Measurements from ENCODE around the gene ANKFN1.

The ANKFN1 gene

DNA sequence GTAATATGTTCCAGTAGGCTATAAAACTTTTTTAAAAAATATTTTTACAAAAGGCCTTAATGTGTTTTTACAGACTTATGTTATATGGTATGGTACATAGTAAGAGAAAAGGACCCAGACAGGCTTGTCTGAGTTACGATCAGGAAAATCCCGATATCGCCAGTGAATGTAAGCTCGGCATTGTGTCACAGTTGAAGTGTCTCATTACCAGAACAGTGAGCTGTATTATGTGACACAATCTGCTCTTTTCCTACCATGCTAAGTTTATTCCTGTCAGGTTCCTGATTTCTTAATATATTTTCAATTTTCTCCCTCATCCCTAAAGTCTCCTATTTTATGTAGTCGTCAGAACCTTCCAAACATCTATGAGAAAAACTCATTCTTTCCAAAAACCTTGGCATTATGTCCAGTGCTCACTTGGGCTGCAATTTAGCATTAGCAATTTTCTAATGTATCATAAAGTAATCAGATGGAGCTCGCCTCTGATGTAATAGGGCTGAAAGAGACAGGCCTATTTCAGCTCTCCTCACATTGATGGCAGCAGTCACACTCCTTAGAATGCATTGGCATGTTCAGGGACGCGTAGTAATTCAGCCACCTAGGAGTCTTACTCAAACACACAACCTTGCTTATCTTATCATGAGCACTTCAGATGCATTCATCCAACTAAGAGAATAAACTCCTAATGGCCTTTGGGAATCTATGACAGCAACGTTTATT, 292.6 kb downstream of the ANKFN1 start:
- ChIA-PET POLR2A (no interaction called here), CTCF (no interaction called here)
- H3K9me3 ChIP-seq (ENCODE audit: control extremely low read depth in 1 of 5, control insufficient read depth in 4 of 5, insufficient read depth in 2 of 5, low read depth in 1 of 5, low read length in 4 of 5), result no peaks in the 10 kb centered on the region
- WGBS (ENCODE audit: insufficient coverage), result 97% methylated on average over 8 of the region's 9 CpGs
- H3K27me3 ChIP-seq (replicated peaks in 2 of 5; ENCODE audit: control insufficient read depth in 4 of 5, insufficient read depth in 5 of 5, low read length in 4 of 5), result no peaks in the 10 kb centered on the region
- no peaks in the 10 kb centered on the region for H3K36me3 ChIP-seq (ENCODE audit: control insufficient read depth in 4 of 4, insufficient read depth in 4 of 4, low read length in 3 of 4)
- H3K4me3 ChIP-seq (ENCODE audit: control insufficient read depth in 1 of 7, extremely low read depth in 1 of 7, insufficient read depth in 4 of 7, low read depth in 2 of 7, low read length in 6 of 7), result no peak overlapping the region
- H3K4me1 ChIP-seq (ENCODE audit: control extremely low read depth in 1 of 4, control insufficient read depth in 4 of 4, insufficient read depth in 4 of 4, low read length in 3 of 4), result peaks cover 0 to 6% (median 3%) of the 10 kb centered on the region in 4 experiments
- no peak overlapping the region for H3K27ac ChIP-seq (ENCODE audit: insufficient read depth in 1 of 2, low read depth in 1 of 2, low read length in 2 of 2, poor library complexity in 1 of 2, severe bottlenecking in 2 of 2)
- no peak for DNase-seq

- H3K4me1 ChIP-seq (ENCODE audit: control extremely low read depth in 1 of 4, control insufficient read depth in 4 of 4, insufficient read depth in 4 of 4, low read length in 3 of 4), result peaks cover 0 to 6% (median 3%) of the 10 kb centered on the region in 4 experiments
- ChIA-PET POLR2A (no interaction called here), CTCF (interaction anchor here (0.5 to 1.5 kb wide), 2 partner anchors 158 to 810 kb away, joined by 3 read pairs; no protein-coding TSS in a partner anchor)
- no CpG with 5 or more reads among the region's 1 CpG for WGBS (ENCODE audit: insufficient coverage)
- H3K9me3 ChIP-seq (ENCODE audit: control extremely low read depth in 1 of 5, control insufficient read depth in 4 of 5, insufficient read depth in 2 of 5, low read depth in 1 of 5, low read length in 4 of 5), result no peaks in the 10 kb centered on the region
- no peak overlapping the region for H3K27ac ChIP-seq (ENCODE audit: insufficient read depth in 1 of 2, low read depth in 1 of 2, low read length in 2 of 2, poor library complexity in 1 of 2, severe bottlenecking in 2 of 2)
- H3K36me3 ChIP-seq (ENCODE audit: control insufficient read depth in 4 of 4, insufficient read depth in 4 of 4, low read length in 3 of 4), result no peaks in the 10 kb centered on the region
- no peak overlapping the region for H3K4me3 ChIP-seq (ENCODE audit: control insufficient read depth in 1 of 7, extremely low read depth in 1 of 7, insufficient read depth in 4 of 7, low read depth in 2 of 7, low read length in 6 of 7)
- H3K27me3 ChIP-seq (replicated peaks in 2 of 5; ENCODE audit: control insufficient read depth in 4 of 5, insufficient read depth in 5 of 5, low read length in 4 of 5), result no peaks in the 10 kb centered on the region
- DNase-seq, result no peak
These were observed 293.9 kb downstream of the ANKFN1 start for GRCh38 chr17:56447171-56447570.

DNA sequence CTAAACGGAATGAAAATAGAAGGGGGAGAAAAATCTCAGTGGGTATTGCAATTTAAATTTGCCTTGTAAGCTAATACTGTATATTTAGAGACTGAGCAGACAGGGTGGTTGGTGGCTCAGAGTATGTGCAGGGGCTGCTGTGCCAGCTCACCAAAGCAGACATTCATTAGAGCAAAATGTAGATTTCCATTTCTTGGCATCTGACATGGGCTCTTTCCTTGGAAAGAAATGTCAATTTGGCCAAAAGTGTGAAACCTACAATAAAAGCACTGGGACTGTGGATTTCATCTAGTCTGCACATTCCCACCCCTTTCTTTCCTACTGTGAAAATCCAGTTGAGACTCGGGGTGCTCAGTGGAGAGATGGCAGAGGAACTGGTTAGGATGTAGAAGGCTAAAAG, 295.1 kb downstream of the ANKFN1 start:
- no peaks in the 10 kb centered on the region for H3K27me3 ChIP-seq (replicated peaks in 2 of 5; ENCODE audit: control insufficient read depth in 4 of 5, insufficient read depth in 5 of 5, low read length in 4 of 5)
- H3K4me3 ChIP-seq (ENCODE audit: control insufficient read depth in 1 of 7, extremely low read depth in 1 of 7, insufficient read depth in 4 of 7, low read depth in 2 of 7, low read length in 6 of 7), result no peak overlapping the region
- no peak for DNase-seq
- WGBS (ENCODE audit: insufficient coverage), result 89% methylated on average over 1 of the region's 2 CpGs
- POLR2A ChIA-PET, result no interaction called here
- H3K27ac ChIP-seq (ENCODE audit: insufficient read depth in 1 of 2, low read depth in 1 of 2, low read length in 2 of 2, poor library complexity in 1 of 2, severe bottlenecking in 2 of 2), result no peak overlapping the region
- H3K4me1 ChIP-seq (ENCODE audit: control extremely low read depth in 1 of 4, control insufficient read depth in 4 of 4, insufficient read depth in 4 of 4, low read length in 3 of 4), result peaks cover 0 to 5% (median 1%) of the 10 kb centered on the region in 4 experiments
- no peaks in the 10 kb centered on the region for H3K9me3 ChIP-seq (ENCODE audit: control extremely low read depth in 1 of 5, control insufficient read depth in 4 of 5, insufficient read depth in 2 of 5, low read depth in 1 of 5, low read length in 4 of 5)
- H3K36me3 ChIP-seq (ENCODE audit: control insufficient read depth in 4 of 4, insufficient read depth in 4 of 4, low read length in 3 of 4), result no peaks in the 10 kb centered on the region
- CTCF ChIA-PET, result interaction anchor here (1.5 kb wide), 1 partner anchor 157 kb away, joined by 3 read pairs; no protein-coding TSS in a partner anchor

- Histone ChIP-seq H3K4me3 (ENCODE audit: control insufficient read depth in 1 of 7, extremely low read depth in 1 of 7, insufficient read depth in 4 of 7, low read depth in 2 of 7, low read length in 6 of 7) (no peak overlapping the region), H3K4me1 (ENCODE audit: control extremely low read depth in 1 of 4, control insufficient read depth in 4 of 4, insufficient read depth in 4 of 4, low read length in 3 of 4) (no peaks in the 10 kb centered on the region), H3K9me3 (ENCODE audit: control extremely low read depth in 1 of 5, control insufficient read depth in 4 of 5, insufficient read depth in 2 of 5, low read depth in 1 of 5, low read length in 4 of 5) (no peaks in the 10 kb centered on the region), H3K27ac (ENCODE audit: insufficient read depth in 1 of 2, low read depth in 1 of 2, low read length in 2 of 2, poor library complexity in 1 of 2, severe bottlenecking in 2 of 2) (no peak overlapping the region), H3K36me3 (ENCODE audit: control insufficient read depth in 4 of 4, insufficient read depth in 4 of 4, low read length in 3 of 4) (no peaks in the 10 kb centered on the region), H3K27me3 (replicated peaks in 2 of 5; ENCODE audit: control insufficient read depth in 4 of 5, insufficient read depth in 5 of 5, low read length in 4 of 5) (no peaks in the 10 kb centered on the region)
- POLR2A ChIA-PET, result no interaction called here
- CTCF ChIA-PET, result no interaction called here
- 89% methylated on average over 3 of the region's 8 CpGs for WGBS (ENCODE audit: insufficient coverage)
- no peak for DNase-seq
These were observed 295.9 kb downstream of the ANKFN1 start for GRCh38 chr17:56449176-56449575.

- ChIA-PET POLR2A (no interaction called here), CTCF (no interaction called here)
- Histone ChIP-seq H3K4me1 (ENCODE audit: control extremely low read depth in 1 of 4, control insufficient read depth in 4 of 4, insufficient read depth in 4 of 4, low read length in 3 of 4) (no peaks in the 10 kb centered on the region), H3K27ac (ENCODE audit: insufficient read depth in 1 of 2, low read depth in 1 of 2, low read length in 2 of 2, poor library complexity in 1 of 2, severe bottlenecking in 2 of 2) (no peak overlapping the region), H3K9me3 (ENCODE audit: control extremely low read depth in 1 of 5, control insufficient read depth in 4 of 5, insufficient read depth in 2 of 5, low read depth in 1 of 5, low read length in 4 of 5) (no peaks in the 10 kb centered on the region), H3K27me3 (replicated peaks in 2 of 5; ENCODE audit: control insufficient read depth in 4 of 5, insufficient read depth in 5 of 5, low read length in 4 of 5) (no peaks in the 10 kb centered on the region), H3K36me3 (ENCODE audit: control insufficient read depth in 4 of 4, insufficient read depth in 4 of 4, low read length in 3 of 4) (no peaks in the 10 kb centered on the region), H3K4me3 (ENCODE audit: control insufficient read depth in 1 of 7, extremely low read depth in 1 of 7, insufficient read depth in 4 of 7, low read depth in 2 of 7, low read length in 6 of 7) (no peak overlapping the region)
- no peak for DNase-seq
- WGBS (ENCODE audit: insufficient coverage), result no CpG with 5 or more reads among the region's 1 CpG
These were observed 298.4 kb downstream of the ANKFN1 start for GRCh38 chr17:56451629-56452028.

GRCh38 chr17:56452461-56452860, 299.2 kb downstream of the ANKFN1 start:
- ChIA-PET CTCF (no interaction called here), POLR2A (no interaction called here)

GRCh38 chr17:56457501-56457900, 304.2 kb downstream of the ANKFN1 start:
- no peak for DNase-seq
- POLR2A ChIA-PET, result no interaction called here
- Histone ChIP-seq H3K27ac (ENCODE audit: insufficient read depth in 1 of 2, low read depth in 1 of 2, low read length in 2 of 2, poor library complexity in 1 of 2, severe bottlenecking in 2 of 2) (no peak overlapping the region), H3K36me3 (ENCODE audit: control insufficient read depth in 4 of 4, insufficient read depth in 4 of 4, low read length in 3 of 4) (no peaks in the 10 kb centered on the region), H3K9me3 (ENCODE audit: control extremely low read depth in 1 of 5, control insufficient read depth in 4 of 5, insufficient read depth in 2 of 5, low read depth in 1 of 5, low read length in 4 of 5) (no peaks in the 10 kb centered on the region), H3K4me3 (ENCODE audit: control insufficient read depth in 1 of 7, extremely low read depth in 1 of 7, insufficient read depth in 4 of 7, low read depth in 2 of 7, low read length in 6 of 7) (no peak overlapping the region), H3K4me1 (ENCODE audit: control extremely low read depth in 1 of 4, control insufficient read depth in 4 of 4, insufficient read depth in 4 of 4, low read length in 3 of 4) (no peaks in the 10 kb centered on the region), H3K27me3 (replicated peaks in 2 of 5; ENCODE audit: control insufficient read depth in 4 of 5, insufficient read depth in 5 of 5, low read length in 4 of 5) (no peaks in the 10 kb centered on the region)
- 98% methylated on average over 4 of the region's 5 CpGs for WGBS (ENCODE audit: insufficient coverage)
- CTCF ChIA-PET, result no interaction called here

More at GRCh38 chr17:56452461-56452860, 299.2 kb downstream of the ANKFN1 start:
- no CpG with 5 or more reads among the region's 1 CpG for WGBS (ENCODE audit: insufficient coverage)
- H3K4me3 ChIP-seq (ENCODE audit: control insufficient read depth in 1 of 7, extremely low read depth in 1 of 7, insufficient read depth in 4 of 7, low read depth in 2 of 7, low read length in 6 of 7), result no peak overlapping the region
- no peak overlapping the region for H3K27ac ChIP-seq (ENCODE audit: insufficient read depth in 1 of 2, low read depth in 1 of 2, low read length in 2 of 2, poor library complexity in 1 of 2, severe bottlenecking in 2 of 2)
- H3K36me3 ChIP-seq (ENCODE audit: control insufficient read depth in 4 of 4, insufficient read depth in 4 of 4, low read length in 3 of 4), result no peaks in the 10 kb centered on the region
- DNase-seq, result no peak
- H3K9me3 ChIP-seq (ENCODE audit: control extremely low read depth in 1 of 5, control insufficient read depth in 4 of 5, insufficient read depth in 2 of 5, low read depth in 1 of 5, low read length in 4 of 5), result no peaks in the 10 kb centered on the region
- H3K4me1 ChIP-seq (ENCODE audit: control extremely low read depth in 1 of 4, control insufficient read depth in 4 of 4, insufficient read depth in 4 of 4, low read length in 3 of 4), result no peaks in the 10 kb centered on the region
- H3K27me3 ChIP-seq (replicated peaks in 2 of 5; ENCODE audit: control insufficient read depth in 4 of 5, insufficient read depth in 5 of 5, low read length in 4 of 5), result no peaks in the 10 kb centered on the region
